ENCODE results near the gene PIGN.

Gene PIGN

DNA sequence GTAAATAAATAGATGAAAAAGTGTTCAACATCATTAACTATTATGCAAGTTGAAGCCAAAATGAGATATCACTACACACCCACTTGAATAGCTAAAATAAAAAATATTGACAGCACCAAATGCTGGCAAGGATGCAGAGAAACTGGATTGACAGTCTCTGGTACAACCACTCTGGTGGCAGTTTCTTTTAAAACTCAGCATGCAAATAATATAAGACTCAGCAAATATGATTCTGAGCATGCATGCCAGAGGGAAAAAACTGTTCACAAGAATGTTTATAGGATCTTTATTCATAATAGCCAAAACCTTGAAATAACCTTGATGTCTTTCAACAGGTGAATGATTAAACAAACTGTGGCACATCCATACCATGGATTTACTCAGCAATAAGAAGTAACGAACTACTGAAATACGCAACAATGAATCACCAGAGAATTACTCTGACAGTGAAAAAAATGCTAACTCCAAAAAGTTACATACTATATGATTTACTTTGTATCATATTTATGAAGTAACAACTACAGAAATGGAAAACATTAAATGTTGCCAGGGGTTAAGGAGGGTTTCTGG is 131.8 kb downstream of the PIGN start:
- no peak for DNase-seq

DNA sequence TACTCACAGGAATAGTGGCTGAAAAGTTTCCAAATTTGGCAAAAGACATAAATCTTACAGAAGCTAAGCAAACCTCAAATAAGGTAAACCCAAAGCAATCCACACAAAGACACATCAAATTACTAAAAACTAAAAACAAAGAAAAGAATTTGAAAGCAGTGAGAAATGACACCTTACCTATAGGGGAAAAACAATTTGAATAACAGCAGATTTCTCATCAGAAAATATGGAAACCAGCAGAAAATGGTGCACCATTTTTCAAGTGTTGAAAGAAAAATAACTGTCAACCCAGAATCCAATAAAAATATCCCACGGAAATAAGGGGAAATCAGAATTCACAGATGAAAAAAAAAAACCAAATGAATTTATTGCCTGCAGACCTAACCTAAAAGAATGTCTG is 138.6 kb downstream of the PIGN start:
- DNase-seq: no peak

DNA sequence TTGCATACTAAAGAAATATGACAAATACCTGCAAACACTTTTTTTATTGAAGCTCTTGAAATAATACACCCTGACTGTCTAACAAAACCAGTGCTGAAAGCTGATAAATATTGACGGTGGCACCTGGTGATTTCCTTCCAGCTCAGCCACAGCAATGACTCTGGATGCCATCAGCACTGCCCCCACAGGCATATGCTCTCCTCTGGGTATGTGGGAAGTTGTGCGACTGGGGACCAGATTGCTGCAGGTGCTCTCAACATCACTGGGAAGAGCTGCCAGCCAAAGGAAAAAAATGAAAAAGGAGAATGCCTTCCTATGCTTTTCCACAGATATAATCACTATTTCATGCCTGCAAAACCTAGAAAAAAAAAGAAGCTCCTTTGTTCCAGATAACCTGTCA is 141.5 kb downstream of the PIGN start:
- no peak for DNase-seq

DNA sequence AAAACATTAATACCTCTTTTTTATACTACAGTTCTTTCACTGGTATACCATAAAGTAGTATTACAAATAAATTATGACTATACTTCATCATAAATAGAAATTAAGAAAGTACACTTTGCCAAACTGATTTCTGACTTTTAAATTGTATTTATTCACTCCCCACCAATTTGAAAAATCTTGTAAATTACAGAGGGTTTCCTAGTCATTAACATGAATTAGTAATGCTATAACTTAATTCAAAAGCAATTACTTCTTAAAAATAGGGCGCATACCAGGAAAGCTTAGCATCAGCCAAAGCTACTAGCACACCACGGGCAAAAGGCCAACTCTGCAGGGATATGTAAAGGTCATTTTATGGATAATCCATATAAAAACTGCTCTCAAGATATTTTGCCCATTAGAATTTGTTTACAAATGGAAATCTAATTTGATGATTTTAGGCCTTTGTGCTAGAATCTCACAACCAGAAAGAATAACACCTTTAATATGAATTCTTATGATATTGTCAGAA is 142.3 kb downstream of the PIGN start:
- no peak for DNase-seq

DNA sequence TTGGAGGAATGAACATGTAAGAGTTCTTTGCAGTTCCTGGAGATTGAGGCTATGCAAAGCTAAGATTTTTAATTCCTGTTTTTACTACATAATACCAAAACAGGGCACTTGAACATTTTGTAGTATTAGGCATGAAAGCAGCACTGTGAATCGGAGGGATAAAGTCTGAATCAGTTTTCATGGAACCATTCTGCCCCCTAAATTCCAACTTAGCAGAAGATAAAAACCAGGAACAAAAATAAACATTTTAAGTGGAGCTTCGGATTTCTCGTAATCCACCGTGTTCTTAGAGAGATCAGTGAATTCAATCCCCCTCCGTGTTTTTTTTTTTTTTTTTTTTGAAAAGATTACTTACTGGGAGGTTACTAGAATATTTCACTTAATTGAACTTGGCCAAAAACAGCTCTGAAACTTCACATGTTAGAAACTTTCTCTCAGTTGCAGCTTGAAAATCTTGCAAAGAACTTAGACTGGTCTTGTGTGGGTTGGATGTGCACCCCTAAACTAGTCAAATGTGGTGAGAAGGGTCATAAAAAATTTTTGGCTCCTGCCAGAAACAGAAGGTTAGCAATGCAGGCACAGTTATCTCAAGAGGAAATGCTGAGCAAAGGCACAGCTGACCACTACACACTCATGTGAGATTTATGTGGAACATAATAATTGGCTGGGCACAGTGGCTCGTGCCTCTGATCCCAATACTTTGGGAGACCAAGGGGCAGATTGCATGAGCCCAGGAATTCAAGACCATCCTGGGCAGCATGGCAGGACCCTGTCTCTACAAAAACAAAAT is 148.7 kb downstream of the PIGN start:
- DNase-seq: no peak

DNA sequence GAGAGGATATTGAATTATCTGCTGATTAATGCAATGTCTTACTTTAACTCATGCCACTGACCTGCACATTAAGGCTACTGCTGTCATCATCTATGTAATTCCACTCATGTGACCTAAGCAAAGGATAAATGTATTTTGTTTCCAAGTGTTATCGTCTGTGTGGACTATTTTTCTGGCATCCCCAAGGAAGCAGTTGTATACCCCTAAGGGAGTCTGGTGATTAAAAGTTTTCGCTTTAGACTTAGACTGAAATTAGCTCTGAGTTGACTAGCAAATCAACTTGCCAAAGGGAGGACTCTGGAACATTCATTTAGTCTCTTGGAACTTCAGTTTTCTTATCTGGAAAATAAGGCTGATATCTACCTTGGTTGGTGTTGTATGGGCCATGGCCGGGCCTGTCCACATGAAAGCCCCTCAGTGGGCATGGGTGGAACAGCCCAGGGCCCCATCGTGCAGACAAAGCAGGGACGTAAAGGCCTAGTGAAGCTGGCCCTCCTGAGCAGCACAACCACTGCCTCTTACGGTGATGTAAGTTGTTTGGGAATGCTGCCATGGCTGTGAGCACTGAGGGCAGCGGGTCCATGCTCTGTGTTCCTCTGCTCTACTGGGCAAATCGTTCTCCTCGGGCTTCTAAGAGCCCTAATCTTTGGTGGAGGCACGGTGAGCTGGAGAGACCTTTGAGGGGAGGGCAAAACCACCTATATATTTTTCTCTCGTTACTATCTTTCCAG is 149.7 kb downstream of the PIGN start:
- DNase-seq: no peak

DNA sequence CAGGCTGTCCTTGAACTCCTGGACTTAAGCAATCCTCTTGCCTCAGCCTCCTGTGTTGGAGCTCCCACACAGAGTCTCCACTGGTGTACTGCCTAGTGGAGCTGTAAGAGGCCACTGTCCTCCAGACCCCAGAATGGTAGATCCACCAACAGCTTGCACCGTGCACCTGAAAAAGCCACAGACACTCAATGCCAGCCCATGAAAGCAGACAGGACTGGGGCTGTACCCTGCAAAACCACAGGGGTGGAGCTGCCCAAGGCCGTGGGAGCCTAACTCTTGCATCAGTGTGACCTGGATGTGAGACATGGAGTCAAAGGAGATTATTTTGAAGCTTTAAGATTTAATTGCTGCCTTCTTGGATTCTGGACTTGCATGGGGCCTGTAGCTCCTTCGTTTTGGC is 152.6 kb downstream of the PIGN start:
- peak; percentile 17 for DNase-seq

DNA sequence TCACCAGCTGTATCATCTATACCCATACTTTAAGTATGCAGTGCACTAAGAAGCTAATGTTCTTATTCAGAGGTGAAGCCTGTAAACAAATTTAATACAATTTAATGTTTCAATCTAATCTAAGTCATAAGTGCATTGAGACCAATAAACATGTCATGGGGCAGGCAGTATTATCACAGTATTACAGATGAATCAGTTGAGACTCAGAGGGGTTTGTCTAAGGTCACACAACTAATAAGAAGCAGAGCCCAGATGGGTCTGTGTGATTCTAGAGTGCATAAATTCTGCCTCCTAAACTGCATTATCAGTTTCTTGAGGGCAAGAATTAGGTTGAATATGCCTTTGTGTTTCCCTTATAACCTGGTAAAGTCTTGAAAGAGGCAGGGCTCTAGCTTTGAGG is 153.1 kb downstream of the PIGN start:
- no peak for DNase-seq

DNA sequence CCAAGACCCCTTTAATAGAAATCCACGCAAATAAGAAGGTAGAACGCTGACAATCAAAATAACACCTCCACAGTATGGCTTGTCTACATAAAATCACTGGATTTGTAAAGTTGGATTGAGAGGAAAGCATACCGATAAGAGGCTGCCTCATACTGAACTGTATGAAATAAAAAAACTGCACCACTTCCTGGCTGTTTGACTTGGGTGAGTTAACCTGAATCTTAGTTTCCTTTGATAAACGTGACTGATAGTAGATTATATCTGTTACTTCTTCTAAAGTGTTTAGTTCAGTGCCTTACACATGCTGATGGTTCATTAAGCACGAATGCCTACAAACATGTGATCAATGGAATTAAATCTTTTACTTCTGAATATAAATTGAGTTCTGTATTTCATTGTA is 153.6 kb downstream of the PIGN start:
- DNase-seq: no peak

DNA sequence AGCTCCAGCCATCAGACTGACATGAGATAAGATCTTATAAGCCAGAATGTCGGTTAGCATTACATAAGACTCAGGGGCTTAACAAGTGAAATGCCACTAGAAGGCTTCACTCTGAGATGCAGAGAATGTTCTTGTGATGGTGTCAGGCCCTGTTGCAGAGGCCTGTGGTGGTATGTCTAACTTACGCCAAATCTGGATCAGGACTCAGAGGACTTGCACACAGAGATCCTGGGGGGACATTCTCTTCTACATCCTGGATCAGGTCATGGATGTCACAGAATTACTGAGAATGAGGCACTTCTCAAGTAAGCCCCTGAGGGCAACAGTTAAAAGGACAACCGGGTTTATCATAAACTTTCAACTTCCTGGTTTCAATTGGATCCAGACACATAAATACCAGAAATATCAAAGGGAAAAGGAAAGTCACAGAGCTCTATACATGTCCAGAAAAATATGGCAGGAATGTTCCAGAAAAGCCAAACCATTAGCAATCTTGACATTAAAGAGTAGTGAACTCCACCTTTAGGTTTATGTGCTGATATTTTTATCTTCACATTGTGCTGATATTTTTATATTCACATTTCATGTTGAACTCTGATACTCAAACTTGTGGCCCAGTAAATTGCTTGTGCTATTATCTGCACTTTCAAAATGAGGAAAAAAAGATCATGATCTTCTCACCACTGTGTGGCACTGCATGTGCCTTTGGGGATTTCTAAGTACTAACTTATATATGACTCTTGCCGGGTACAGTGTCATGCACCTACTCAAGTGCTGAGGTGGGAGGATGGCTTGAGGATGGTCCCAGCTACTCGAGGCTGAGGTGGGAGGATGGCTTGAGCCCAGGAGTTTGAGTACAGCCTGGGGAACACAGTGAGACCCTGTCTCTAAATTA is 156.5 kb downstream of the PIGN start:
- DNase-seq: no peak

DNA sequence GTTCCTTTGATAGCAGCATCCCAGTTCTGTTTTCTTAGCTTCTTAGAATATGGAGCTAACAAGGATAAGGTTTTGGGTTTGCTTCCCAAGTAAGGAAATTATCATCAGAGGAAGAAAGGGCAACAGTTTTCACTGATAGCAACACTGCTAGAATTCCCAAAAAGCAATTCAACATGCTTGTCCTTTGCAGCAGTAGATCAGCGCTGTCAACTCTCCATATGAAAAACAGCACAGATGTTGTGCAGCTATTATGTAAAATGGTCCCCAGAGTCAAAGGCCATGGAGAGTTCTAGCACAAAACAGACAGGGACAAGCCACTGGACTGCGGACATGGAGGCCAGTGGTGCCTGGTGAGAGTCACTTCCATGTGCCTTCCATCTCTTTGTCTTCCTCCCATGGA is 158.1 kb downstream of the PIGN start:
- DNase-seq: no peak

DNA sequence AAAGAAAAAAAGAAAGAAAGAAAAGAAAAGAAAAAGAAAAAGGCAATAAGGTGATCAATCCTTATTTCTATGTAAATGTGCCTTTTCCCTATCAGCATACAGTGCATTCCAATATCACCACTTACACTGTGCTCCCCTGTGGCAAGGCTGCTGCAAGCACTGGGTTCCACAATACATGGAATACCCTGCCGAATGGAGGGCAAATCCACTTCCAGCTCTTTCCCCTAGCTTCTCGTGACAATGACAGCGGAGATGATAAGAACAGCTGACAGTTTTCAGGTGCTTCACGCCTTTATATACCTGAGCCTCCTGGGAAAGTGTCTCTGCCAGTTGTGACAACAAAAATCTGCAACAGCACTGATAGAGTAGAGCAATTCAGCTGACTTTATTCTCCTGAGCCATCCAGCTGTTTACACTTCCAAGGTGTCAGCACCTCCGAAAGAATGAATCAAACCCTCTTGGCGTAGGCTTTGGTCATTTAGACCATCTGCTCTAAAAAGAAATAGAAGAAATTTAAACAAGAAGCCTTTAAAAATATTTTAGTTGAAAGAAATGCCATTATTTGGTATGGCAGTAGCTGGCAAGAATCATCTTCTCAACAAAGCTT is 158.8 kb downstream of the PIGN start:
- no peak for DNase-seq

DNA sequence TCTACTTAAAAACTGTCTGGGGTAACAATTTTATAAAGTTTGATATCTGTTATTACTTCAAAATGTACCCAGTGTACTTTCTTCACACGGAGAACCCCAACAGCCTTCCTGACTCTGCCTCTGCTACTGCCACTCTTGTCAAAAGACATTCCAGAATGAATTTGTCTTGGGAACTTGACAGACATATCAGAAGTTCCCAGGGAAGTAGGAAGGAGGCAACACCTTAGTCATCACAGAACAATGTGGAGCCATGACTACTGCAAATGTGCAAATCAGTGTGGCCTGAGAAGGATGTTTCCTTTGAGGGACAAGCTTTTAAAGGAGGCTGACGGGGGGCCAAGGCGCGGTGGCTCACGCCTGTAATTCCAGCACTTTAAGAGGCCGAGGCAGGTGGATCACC is 160.3 kb downstream of the PIGN start:
- no peak for DNase-seq

DNA sequence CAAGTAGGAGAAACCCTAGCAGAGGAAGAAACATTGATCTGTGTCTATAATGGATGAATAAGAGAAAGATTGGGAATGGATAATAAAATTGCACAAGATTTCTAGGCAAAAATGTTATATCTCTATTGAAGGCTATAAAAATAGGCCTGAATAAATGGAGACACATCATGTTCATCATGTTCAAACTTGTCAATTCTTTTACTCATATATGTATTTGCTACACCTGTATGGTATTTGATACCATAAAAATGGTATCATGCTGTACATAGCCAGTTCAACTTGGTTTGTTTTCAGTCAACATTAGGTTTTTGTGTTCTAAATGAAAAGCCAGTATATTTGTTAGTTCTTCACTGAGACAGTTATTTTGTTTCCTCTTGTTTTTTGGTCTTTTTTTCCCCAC is 161.9 kb downstream of the PIGN start:
- no peak for DNase-seq

DNA sequence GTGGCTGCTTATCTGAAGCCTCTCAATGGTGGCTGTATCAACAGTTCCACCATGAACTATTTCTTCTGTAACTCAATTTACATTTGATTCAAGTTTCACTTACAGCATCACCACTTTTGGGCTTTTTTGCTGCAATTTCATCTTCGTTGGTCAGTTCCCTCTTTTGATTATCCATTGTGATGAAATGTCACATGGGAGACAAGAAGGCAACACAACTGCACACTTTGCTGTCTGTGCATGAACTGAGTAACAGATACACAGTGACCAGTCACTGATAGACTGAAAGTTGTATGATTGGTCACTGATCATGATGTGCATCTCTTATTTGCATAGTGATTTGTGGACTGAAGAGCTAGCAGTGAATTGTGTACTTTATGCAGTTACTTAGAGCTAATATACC is 163.3 kb downstream of the PIGN start:
- no peak for DNase-seq

DNA sequence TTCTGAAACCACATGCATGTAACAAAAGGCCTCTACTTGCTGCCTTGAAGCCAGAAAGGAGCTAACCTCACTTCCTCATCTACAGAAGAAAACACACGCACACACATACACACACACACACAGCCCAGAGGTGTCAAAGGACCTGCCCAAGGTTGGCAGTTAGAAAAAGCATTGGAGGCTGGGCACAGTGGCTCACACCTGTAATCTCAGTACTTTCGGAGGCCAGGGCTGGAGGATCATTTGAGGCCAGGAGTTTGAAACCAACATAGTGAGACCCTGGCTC is 168.2 kb downstream of the PIGN start:
- DNase-seq: no peak

DNA sequence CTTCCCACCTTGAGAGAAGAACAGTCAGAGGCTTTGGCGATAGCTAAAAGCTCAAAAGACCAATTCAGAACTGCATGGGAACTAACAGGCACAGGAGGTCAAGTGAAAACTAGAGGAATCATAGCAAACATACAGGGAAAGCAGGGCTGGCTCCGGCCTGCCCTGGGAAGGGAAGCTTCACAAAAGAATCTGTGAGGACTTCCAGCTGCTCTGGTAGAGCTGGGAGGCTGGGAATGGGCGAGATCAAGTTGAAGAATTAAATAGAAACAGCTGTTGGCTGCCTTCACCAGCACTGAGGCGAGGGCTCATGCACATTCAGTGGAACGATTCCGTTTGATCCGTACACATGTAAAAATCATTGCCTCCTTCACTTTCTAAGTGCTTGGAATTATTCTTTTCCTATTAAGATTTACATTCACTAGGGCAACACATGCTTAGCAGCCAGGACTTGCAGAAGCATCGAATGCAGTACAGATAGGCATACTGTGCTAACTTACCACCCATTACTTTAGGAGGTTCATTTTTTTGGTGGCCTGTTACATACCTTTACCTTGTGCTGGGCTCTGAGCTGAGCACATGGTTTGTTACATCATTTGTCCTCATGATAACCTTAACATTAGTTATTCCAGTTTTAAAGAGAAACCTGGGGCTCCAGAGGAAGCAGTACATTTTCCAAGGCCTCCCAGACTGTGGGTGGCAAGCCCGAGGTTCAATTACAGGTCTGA is 168.7 kb downstream of the PIGN start:
- no peak for DNase-seq

DNA sequence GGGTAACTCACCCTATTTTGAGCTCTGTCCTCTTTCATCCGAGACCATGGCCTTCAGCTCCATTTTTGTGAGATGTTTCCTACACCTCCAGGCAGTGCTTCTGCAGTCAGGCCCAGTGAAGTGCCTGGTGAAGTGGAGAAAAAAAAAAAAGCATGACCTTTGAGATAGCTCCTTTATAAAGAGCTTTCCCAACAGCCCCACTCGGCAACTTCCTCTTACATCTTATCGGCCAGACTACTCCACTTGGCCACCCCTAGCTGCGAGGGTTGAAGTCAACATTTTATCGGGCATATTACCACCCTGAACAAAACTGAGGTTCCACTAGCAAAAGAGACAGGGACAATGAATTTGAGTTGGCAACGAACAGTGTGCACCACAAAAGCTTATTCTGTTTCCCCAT is 169.2 kb downstream of the PIGN start:
- no peak for DNase-seq

DNA sequence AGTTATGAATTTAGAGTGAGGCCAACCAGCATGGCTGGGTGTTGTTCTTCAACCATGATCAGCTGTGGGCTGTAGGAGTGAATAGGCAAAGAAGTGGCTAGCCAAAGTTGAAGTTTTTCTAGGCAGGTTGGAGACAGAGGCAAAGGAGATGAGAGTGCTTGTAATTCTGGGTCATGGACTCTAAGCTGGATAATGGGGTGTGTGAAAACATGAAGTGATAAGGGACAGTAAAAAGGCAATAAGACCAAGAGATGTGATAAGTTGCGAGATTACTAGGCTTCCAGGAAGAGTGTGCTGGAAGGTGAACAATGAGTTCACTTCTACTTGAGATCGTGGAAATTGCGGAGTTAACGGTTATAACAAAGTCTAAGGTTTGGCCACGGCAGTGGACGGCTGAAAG is 175.4 kb downstream of the PIGN start:
- no peak for DNase-seq

DNA sequence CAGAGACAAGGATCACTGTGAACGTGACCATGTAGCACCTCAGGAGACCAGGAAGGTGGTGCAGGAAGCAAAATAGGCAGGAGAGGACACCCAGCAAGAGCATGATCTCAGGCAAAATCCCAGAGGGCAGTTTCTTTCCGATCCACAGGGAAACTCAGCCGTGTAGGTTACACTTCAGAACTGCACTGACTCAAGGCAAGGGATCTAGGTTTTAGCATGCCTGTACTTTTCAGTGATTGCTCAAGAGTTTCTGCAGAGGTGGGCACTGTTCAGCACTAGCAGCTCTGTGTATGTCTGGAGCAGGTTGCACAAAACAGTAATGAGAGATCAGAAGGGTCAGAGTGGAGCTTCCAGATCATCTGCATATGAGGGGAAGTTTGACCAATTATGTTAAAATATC is 177.3 kb downstream of the PIGN start:
- no peak for DNase-seq

DNA sequence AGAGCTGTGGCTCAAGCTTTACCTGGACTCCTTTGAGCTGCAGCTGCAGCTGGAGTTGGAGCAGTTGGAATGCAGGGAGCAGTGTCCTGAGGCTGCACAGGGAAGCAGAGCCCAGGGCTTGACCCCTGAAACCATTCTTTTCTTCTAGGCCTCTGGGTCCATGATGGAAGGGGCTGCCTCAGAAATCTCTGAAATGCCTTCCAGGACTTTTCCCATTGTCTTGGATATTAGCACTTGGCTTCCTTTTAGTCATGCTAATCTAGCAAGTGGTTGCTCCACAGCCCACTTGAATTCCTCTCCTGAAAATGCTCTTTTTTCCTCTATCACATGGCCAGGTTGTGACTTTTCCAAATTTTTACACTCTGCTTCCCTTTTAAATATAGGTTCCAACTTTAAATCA is 185.5 kb downstream of the PIGN start:
- DNase-seq: no peak

DNA sequence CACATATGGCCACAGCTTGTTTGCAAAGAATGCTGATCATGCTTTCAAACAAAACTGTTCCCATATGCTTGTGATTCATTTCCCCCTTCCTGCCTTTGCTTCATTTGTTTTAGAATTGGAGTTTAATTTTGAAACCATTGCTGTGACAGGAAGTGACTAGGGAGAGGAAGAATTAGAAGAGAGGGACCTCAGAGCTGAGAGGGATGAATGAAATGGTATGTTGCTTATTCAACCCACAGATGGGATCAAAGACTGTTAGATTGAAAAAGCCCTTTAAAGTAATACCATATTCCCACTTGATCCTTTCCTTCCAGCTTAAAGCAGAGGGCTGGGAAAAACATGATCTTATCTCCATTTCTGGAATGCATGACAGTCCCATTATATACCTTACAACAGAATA is 187.9 kb downstream of the PIGN start:
- no peak for DNase-seq

Measured in activated CD4-positive, alpha-beta T cell treated with anti-CD3 and anti-CD28 coated beads for 48 hours (primary cell).